CD14-positive monocyte (primary cell): Measurements from ENCODE around the gene PPP1R3C. TPM values are rescaled to one million over a fixed set of nuclear protein-coding genes. Genes with fewer than 3 reads are reported as not detected.

Experiments
- DNase-seq, 3 donors: peaks; one replicate each; pipeline ENCODE4 v3.0.0-alpha.2; 2011 to 2022
- H2AFZ ChIP-seq: 2 replicates; pipeline ENCODE4 v1.6.0; 2012; ENCODE audit warnings: mild to moderate bottlenecking, low read depth, low read length, inconsistent platforms; ENCODE audit not compliant: insufficient read depth, poor library complexity, severe bottlenecking
- H3K27ac ChIP-seq, 2 donors: 1 replicate in 1 of 2; 2 replicates in 1 of 2; pipeline ENCODE4 v1.5.1; 2012 to 2013; ENCODE audit warnings: low read length in 2 of 2, control low read depth in 1 of 2, inconsistent platforms in 1 of 2, low read depth in 1 of 2, mild to moderate bottlenecking in 1 of 2
- H3K27me3 ChIP-seq, 2 donors: one replicate each; pipeline versions ENCODE4 v1.6.0 to v1.6.1; 2011 to 2013; ENCODE audit warnings: low read length in 2 of 2; ENCODE audit not compliant: control insufficient read depth in 2 of 2, insufficient read depth in 2 of 2
- H3K36me3 ChIP-seq, 2 donors: replicated peaks in 1 of 2; 1 replicate in 1 of 2; 2 replicates in 1 of 2; pipeline versions ENCODE4 v1.5.1 to v1.6.1; 2012 to 2013; ENCODE audit warnings: low read length in 2 of 2, control low read depth in 1 of 2, inconsistent platforms in 1 of 2, mild to moderate bottlenecking in 1 of 2; ENCODE audit not compliant: insufficient read depth in 2 of 2, control insufficient read depth in 1 of 2
- H3K4me1 ChIP-seq, 2 donors: 1 replicate in 1 of 2; 2 replicates in 1 of 2; pipeline versions ENCODE4 v1.5.1 to v1.6.1; 2012 to 2013; ENCODE audit warnings: low read length in 2 of 2, control low read depth in 1 of 2, inconsistent platforms in 1 of 2, mild to moderate bottlenecking in 1 of 2, moderate library complexity in 1 of 2; ENCODE audit not compliant: insufficient read depth in 2 of 2, control insufficient read depth in 1 of 2
- H3K4me2 ChIP-seq: replicated peaks from 2 replicates; pipeline ENCODE3; 2012; ENCODE audit warnings: low read length, moderate library complexity, mild to moderate bottlenecking; ENCODE audit not compliant: poor library complexity, severe bottlenecking; ENCODE audit errors: extremely low read depth
- H3K4me3 ChIP-seq, 3 experiments: fragments of 200-600 bp in 1 of 3; sonication (generic) in 1 of 3; replicated peaks in 1 of 3; 1 replicate in 2 of 3; 2 replicates in 1 of 3; pipeline ENCODE4 v1.5.1; 2011 to 2013; ENCODE audit warnings: low read length in 3 of 3, mild to moderate bottlenecking in 3 of 3, control low read depth in 2 of 3, low read depth in 2 of 3, inconsistent platforms in 1 of 3, moderate library complexity in 1 of 3
- H3K79me2 ChIP-seq: 2 replicates; pipeline ENCODE4 v1.6.0; 2012; ENCODE audit warnings: mild to moderate bottlenecking, control low read depth, inconsistent platforms, low read length, moderate library complexity; ENCODE audit not compliant: insufficient read depth
- H3K9ac ChIP-seq: 2 replicates; pipeline ENCODE4 v1.6.0; 2017; ENCODE audit warnings: low read length, mild to moderate bottlenecking; ENCODE audit not compliant: insufficient read depth, poor library complexity, severe bottlenecking
- H3K9me3 ChIP-seq, 2 donors: replicated peaks in 1 of 2; 1 replicate in 1 of 2; 2 replicates in 1 of 2; pipeline versions ENCODE4 v1.5.1 to v1.6.1; 2012 to 2013; ENCODE audit warnings: low read length in 2 of 2, control low read depth in 1 of 2; ENCODE audit not compliant: control insufficient read depth in 1 of 2, insufficient read depth in 1 of 2
- H4K20me1 ChIP-seq: 2 replicates; pipeline ENCODE4 v1.6.0; 2012; ENCODE audit warnings: mild to moderate bottlenecking, low read length, control low read depth, moderate library complexity; ENCODE audit not compliant: insufficient read depth
- H3K27ac Mint-ChIP-seq, 7 donors: one replicate each; pipeline ENCODE4 v1.8.0; 2020; ENCODE audit warnings: mild to moderate bottlenecking in 7 of 7, mixed read lengths in 7 of 7, moderate library complexity in 6 of 7, inconsistent platforms in 2 of 7
- H3K27me3 Mint-ChIP-seq, 3 donors: one replicate each; pipeline ENCODE4 v1.8.0; 2021 to 2022; ENCODE audit warnings: low read depth in 3 of 3, mild to moderate bottlenecking in 3 of 3, mixed read lengths in 3 of 3, moderate library complexity in 3 of 3, inconsistent platforms in 1 of 3
- H3K36me3 Mint-ChIP-seq, 2 donors: one replicate each; pipeline ENCODE4 v1.8.0; 2020; ENCODE audit warnings: mixed read lengths in 2 of 2, inconsistent platforms in 1 of 2, mild to moderate bottlenecking in 1 of 2
- H3K4me1 Mint-ChIP-seq: one replicate; pipeline ENCODE4 v1.8.0; 2020; ENCODE audit warnings: mild to moderate bottlenecking, mixed read lengths
- H3K4me3 Mint-ChIP-seq, 2 donors: one replicate each; pipeline ENCODE4 v1.8.0; 2020; ENCODE audit warnings: mild to moderate bottlenecking in 2 of 2, mixed read lengths in 2 of 2, moderate library complexity in 1 of 2
- H3K9me3 Mint-ChIP-seq, 7 donors: one replicate each; pipeline ENCODE4 v1.8.0; 2020 to 2022; ENCODE audit warnings: mixed read lengths in 7 of 7, mild to moderate bottlenecking in 6 of 7, moderate library complexity in 6 of 7, inconsistent platforms in 2 of 7
- WGBS: methylation state at CpG from one replicate; pipeline ENCODE4 v1.1.5; 2013; ENCODE audit warnings: missing lambda C conversion rate; ENCODE audit not compliant: insufficient coverage; 5-methylcytosine and 5-hydroxymethylcytosine counted together
- intact Hi-C, 2 donors: fragments of 100-400 bp; cut with micrococcal nuclease; formaldehyde crosslinking; loops; one replicate each; pipeline versions ENCODE4 v1.15.0 to v1.15.1; 2023
- polyA plus RNA-seq, 3 donors: library from polyadenylated mRNA; depleted of rRNA in 1 of 3; unstranded in 2 of 3; stranded (reverse) in 1 of 3; fragments of 300-500 nt in 2 of 3; fragments of >200 nt in 1 of 3; fragmentation: Illumina TruSeq in 2 of 3; gene quantifications; 1 replicate in 2 of 3; 2 replicates in 1 of 3; pipeline ENCODE4 v1.2.3, GENCODE V29; 2012 to 2021
- TF ChIP-seq, protein P1 (sequence below): fragments of 200-600 bp; IDR thresholded peaks from one replicate; pipeline ENCODE4 v1.8.0; 2022; ENCODE audit warnings: antibody characterized with exemption, mild to moderate bottlenecking

PPP1R3C gene
- polyA plus RNA-seq, 3 donors: not detected

DNA sequence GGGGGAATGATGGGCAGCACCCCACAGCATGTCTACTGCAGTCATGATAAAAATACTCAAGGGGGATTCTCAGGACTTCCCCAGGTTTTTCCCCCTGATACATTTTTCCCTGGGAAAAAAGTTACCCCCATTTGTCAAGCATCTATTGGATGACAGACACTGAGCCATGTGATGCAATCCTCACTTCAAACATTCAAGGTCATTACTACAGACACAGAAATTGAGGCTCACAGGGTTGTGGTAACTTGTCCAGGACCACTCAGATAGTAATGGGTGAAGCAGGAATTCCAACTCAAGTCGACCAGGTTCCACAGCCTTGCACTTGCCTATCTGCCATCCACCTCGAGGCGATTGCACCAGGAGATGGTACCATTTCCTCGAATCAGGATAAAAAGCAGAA is 31.7 kb downstream of the PPP1R3C start:
- Histone ChIP-seq H4K20me1 (no peaks in the 10 kb centered on the region), H3K27me3 (no peaks in the 10 kb centered on the region), H3K4me1 (no peaks in the 10 kb centered on the region), H3K9me3 (peaks cover 2 to 8% of the 10 kb centered on the region in 2 donors), H3K4me3 (no peak overlapping the region), H3K4me2 (no peak overlapping the region), H3K27ac (no peak overlapping the region), H2AFZ (no peak overlapping the region), H3K36me3 (no peaks in the 10 kb centered on the region), H3K9ac (no peak overlapping the region), H3K79me2 (no peaks in the 10 kb centered on the region)
- TF ChIP-seq, protein P1, sequence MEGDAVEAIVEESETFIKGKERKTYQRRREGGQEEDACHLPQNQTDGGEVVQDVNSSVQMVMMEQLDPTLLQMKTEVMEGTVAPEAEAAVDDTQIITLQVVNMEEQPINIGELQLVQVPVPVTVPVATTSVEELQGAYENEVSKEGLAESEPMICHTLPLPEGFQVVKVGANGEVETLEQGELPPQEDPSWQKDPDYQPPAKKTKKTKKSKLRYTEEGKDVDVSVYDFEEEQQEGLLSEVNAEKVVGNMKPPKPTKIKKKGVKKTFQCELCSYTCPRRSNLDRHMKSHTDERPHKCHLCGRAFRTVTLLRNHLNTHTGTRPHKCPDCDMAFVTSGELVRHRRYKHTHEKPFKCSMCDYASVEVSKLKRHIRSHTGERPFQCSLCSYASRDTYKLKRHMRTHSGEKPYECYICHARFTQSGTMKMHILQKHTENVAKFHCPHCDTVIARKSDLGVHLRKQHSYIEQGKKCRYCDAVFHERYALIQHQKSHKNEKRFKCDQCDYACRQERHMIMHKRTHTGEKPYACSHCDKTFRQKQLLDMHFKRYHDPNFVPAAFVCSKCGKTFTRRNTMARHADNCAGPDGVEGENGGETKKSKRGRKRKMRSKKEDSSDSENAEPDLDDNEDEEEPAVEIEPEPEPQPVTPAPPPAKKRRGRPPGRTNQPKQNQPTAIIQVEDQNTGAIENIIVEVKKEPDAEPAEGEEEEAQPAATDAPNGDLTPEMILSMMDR: no peak
- Mint-ChIP-seq H3K27me3 (peaks cover 1 to 3% (median 2%) of the 10 kb centered on the region in 3 donors), H3K4me1 (no peaks in the 10 kb centered on the region), H3K27ac (peak overlapping the region in 1 of 7 donors; percentile 4), H3K4me3 (no peak overlapping the region), H3K36me3 (no peaks in the 10 kb centered on the region), H3K9me3 (peaks cover 6 to 15% (median 7%) of the 10 kb centered on the region in 7 donors)
- DNase-seq: no peak
- WGBS: 55% methylated on average over 4 of the region's 4 CpGs
- intact Hi-C loops: no loop called here

DNA sequence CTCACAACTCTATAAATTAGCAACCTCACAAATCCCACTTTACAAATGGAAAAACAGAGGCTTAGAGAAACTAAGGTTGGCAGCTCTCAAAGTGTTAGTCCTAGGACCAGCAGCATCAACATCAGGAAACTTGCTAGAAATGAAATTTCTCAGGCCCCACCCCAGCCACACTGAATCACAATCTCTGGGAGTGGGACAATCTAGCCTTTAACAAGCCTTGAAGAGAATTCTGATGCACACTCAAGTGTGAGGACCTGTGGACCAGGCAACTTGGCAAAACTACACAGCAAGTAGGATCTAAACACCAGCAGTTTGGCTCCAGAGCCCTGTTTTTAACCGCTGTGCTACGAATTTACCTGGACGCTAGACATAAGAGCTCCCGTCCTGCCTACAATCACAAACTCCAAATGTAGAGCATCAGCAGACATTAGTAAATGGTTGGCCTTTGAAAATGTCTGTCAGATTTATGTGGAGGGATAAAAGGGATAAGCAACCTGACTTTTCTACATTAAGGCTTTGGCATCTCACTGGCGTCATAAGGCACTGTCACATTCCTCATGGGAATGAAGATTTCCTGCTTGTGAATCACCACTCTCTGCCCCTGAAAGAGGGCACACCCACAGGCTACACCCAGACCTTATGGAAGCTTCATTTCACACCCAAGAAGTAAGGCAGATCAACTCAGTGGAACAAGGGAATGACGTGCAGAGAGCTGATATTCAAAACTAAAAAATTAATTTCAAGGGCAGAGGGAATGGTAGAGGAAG is 34.5 kb downstream of the PPP1R3C start:
- DNase-seq: no peak
- no peaks in the 10 kb centered on the region for H3K79me2 ChIP-seq
- no peaks in the 10 kb centered on the region for H4K20me1 ChIP-seq
- no peak overlapping the region for H3K4me2 ChIP-seq
- Mint-ChIP-seq H3K27me3 (peaks cover 1 to 10% (median 7%) of the 10 kb centered on the region in 3 donors), H3K4me3 (no peak overlapping the region), H3K27ac (no peak overlapping the region), H3K9me3 (peaks cover 0 to 7% (median 3%) of the 10 kb centered on the region in 7 donors), H3K4me1 (no peaks in the 10 kb centered on the region), H3K36me3 (no peaks in the 10 kb centered on the region)
- H3K4me3 ChIP-seq: no peak overlapping the region
- H3K27me3 ChIP-seq: no peaks in the 10 kb centered on the region
- H3K4me1 ChIP-seq: no peaks in the 10 kb centered on the region
- intact Hi-C loops: no loop called here
- H2AFZ ChIP-seq: no peak overlapping the region
- no peaks in the 10 kb centered on the region for H3K36me3 ChIP-seq
- H3K27ac ChIP-seq: no peak overlapping the region
- TF ChIP-seq, protein P1: no peak
- H3K9ac ChIP-seq: no peak overlapping the region
- no peaks in the 10 kb centered on the region for H3K9me3 ChIP-seq
- WGBS: no CpG with 5 or more reads among the region's 6 CpGs
